ENCODE data around the gene SORCS1.
"Not testable (repeated sequence)": the region's sequence is repeated elsewhere in the genome, so short reads cannot be mapped to it uniquely, and the experiment has no call there.

Gene SORCS1

GRCh38 chr10:107037192-107038122 lies 127.0 kb downstream of the SORCS1 start:
- DNase-seq, result no peak

GRCh38 chr10:107033799-107034422 lies 130.6 kb downstream of the SORCS1 start:
- no peak for DNase-seq

- DNase-seq, result no peak
Observed at GRCh38 chr10:107032700-107033401, 131.7 kb downstream of the SORCS1 start.

GRCh38 chr10:107031931-107032699 lies 132.4 kb downstream of the SORCS1 start:
- DNase-seq, result no peak

- DNase-seq, result no peak
Observed at GRCh38 chr10:107028236-107028635, 136.3 kb downstream of the SORCS1 start.

- no peak for DNase-seq
Observed at GRCh38 chr10:107025676-107026075, 138.8 kb downstream of the SORCS1 start.

- DNase-seq, result not testable (repeated sequence)
Observed at GRCh38 chr10:107024033-107024432, 140.5 kb downstream of the SORCS1 start.

- DNase-seq, result no peak
Observed at GRCh38 chr10:107022600-107023354, 141.7 kb downstream of the SORCS1 start.

- DNase-seq, result no peak
Observed at GRCh38 chr10:107019154-107019553, 145.4 kb downstream of the SORCS1 start.

- DNase-seq, result no peak
Observed at GRCh38 chr10:107013258-107014006, 151.1 kb downstream of the SORCS1 start.

- DNase-seq, result no peak
Observed at GRCh38 chr10:107011992-107012391, 152.5 kb downstream of the SORCS1 start.

- DNase-seq, result no peak
Observed at GRCh38 chr10:107011105-107011504, 153.4 kb downstream of the SORCS1 start.

- DNase-seq, result no peak
Observed at GRCh38 chr10:107010531-107010930, 154.0 kb downstream of the SORCS1 start.

- no peak for DNase-seq
Observed at GRCh38 chr10:107004362-107004761, 160.1 kb downstream of the SORCS1 start.

GRCh38 chr10:107002068-107002467 lies 162.4 kb downstream of the SORCS1 start:
- no peak for DNase-seq

GRCh38 chr10:106999118-106999707 lies 165.3 kb downstream of the SORCS1 start:
- no peak for DNase-seq

- no peak for DNase-seq
Observed at GRCh38 chr10:106997721-106998120, 166.8 kb downstream of the SORCS1 start.

GRCh38 chr10:106996510-106996909 lies 168.0 kb downstream of the SORCS1 start:
- DNase-seq, result no peak

GRCh38 chr10:106992055-106992454 lies 172.5 kb downstream of the SORCS1 start:
- no peak for DNase-seq

- no peak for DNase-seq
Observed at GRCh38 chr10:106991091-106991490, 173.4 kb downstream of the SORCS1 start.

- no peak for DNase-seq
Observed at GRCh38 chr10:106987362-106987761, 177.1 kb downstream of the SORCS1 start.

All from NCI-H774 (cell line).